Muscle of arm (tissue), 12 donors: Measurements from ENCODE around the gene TMEM150C. TPM values are rescaled to one million over a fixed set of nuclear protein-coding genes. Genes with fewer than 3 reads are reported as not detected.

Source experiments
- DNase-seq: peaks from one replicate; pipeline ENCODE4 v3.0.0-alpha.2; 2013
- polyA plus RNA-seq, 12 donors: library from polyadenylated mRNA; unstranded; fragments of 120-200 nt; gene quantifications; one replicate each; pipeline ENCODE4 v1.2.1, GENCODE V29; 2013; ENCODE audit not compliant: insufficient read length in 12 of 12

The TMEM150C gene
- polyA plus RNA-seq, 12 donors = 2.6 to 8.2 (median 4.0) TPM; not detected in 2

GRCh38 chr4:82517043-82517442, 44.7 kb downstream of the TMEM150C start:
- no peak for DNase-seq

GRCh38 chr4:82515705-82516104, 46.1 kb downstream of the TMEM150C start:
- peak; percentile 22 for DNase-seq

GRCh38 chr4:82513382-82513781, 48.4 kb downstream of the TMEM150C start:
- DNase-seq = no peak

- DNase-seq = no peak
Measured at GRCh38 chr4:82510216-82510615, 51.6 kb downstream of the TMEM150C start.

GRCh38 chr4:82508806-82509428, 52.9 kb downstream of the TMEM150C start:
- peak; percentile 41 for DNase-seq

GRCh38 chr4:82508011-82508410, 53.8 kb downstream of the TMEM150C start:
- no peak for DNase-seq

GRCh38 chr4:82501154-82501442, 60.7 kb downstream of the TMEM150C start:
- no peak for DNase-seq

GRCh38 chr4:82500435-82501153, 61.2 kb downstream of the TMEM150C start:
- DNase-seq = no peak

GRCh38 chr4:82499738-82500434, 61.9 kb downstream of the TMEM150C start:
- no peak for DNase-seq

- no peak for DNase-seq
Measured at GRCh38 chr4:82496349-82496748, 65.4 kb downstream of the TMEM150C start.

GRCh38 chr4:82495666-82496065, 66.1 kb downstream of the TMEM150C start:
- no peak for DNase-seq

- DNase-seq = no peak
Measured at GRCh38 chr4:82493721-82494425, 67.9 kb downstream of the TMEM150C start.

GRCh38 chr4:82491251-82491960, 70.4 kb downstream of the TMEM150C start:
- DNase-seq = no peak

GRCh38 chr4:82489987-82490386, 71.8 kb downstream of the TMEM150C start:
- DNase-seq = no peak

GRCh38 chr4:82489076-82489475, 72.7 kb downstream of the TMEM150C start:
- DNase-seq = no peak

- DNase-seq = no peak
Measured at GRCh38 chr4:82484996-82485783, 76.6 kb downstream of the TMEM150C start.

GRCh38 chr4:82482387-82482786, 79.4 kb downstream of the TMEM150C start:
- DNase-seq = no peak

GRCh38 chr4:82481506-82481840, 80.3 kb downstream of the TMEM150C start:
- DNase-seq = no peak

GRCh38 chr4:82480771-82481505, 80.8 kb downstream of the TMEM150C start:
- DNase-seq = no peak

- no peak for DNase-seq
Measured at GRCh38 chr4:82479562-82479961, 82.2 kb downstream of the TMEM150C start.
